KMS-11 (cell line): ENCODE results near the gene RPL7L1.
"Not testable (repeated sequence)": the region's sequence is repeated elsewhere in the genome, so short reads cannot be mapped to it uniquely, and the experiment has no call there.

Experiments
- H2AFZ ChIP-seq: fragments of 200-600 bp; sonication (generic); 2 replicates; pipeline ENCODE4 v1.6.1; 2016; ENCODE audit warnings: antibody characterized with exemption, mixed run types, low read depth
- H3K27ac ChIP-seq: fragments of 200-600 bp; sonication (generic); 2 replicates; pipeline ENCODE4 v1.6.1; 2016; ENCODE audit warnings: mild to moderate bottlenecking, mixed run types
- H3K27me3 ChIP-seq: fragments of 200-600 bp; sonication (generic); 2 replicates; pipeline ENCODE4 v1.6.1; 2017; ENCODE audit warnings: mild to moderate bottlenecking, low read depth, mixed run types, moderate library complexity; ENCODE audit not compliant: insufficient read depth
- H3K36me3 ChIP-seq: fragments of 200-600 bp; sonication (generic); 2 replicates; pipeline ENCODE4 v1.6.1; 2017; ENCODE audit warnings: mild to moderate bottlenecking, mixed run types; ENCODE audit not compliant: insufficient read depth
- H3K4me1 ChIP-seq: fragments of 200-600 bp; sonication (generic); 2 replicates; pipeline ENCODE4 v1.6.1; 2016; ENCODE audit warnings: mild to moderate bottlenecking, low read depth, mixed run types; ENCODE audit not compliant: poor library complexity, severe bottlenecking
- H3K4me2 ChIP-seq: fragments of 200-600 bp; sonication (generic); 2 replicates; pipeline ENCODE4 v1.7.0; 2016; ENCODE audit warnings: mild to moderate bottlenecking, mixed run types
- H3K4me3 ChIP-seq: fragments of 200-600 bp; sonication (generic); IDR thresholded peaks from 2 replicates; pipeline ENCODE4 v1.6.1; 2017; ENCODE audit warnings: low read depth, low read length, mixed read lengths; ENCODE audit not compliant: insufficient read depth
- H3K79me2 ChIP-seq: fragments of 200-600 bp; sonication (generic); 2 replicates; pipeline ENCODE4 v1.6.1; 2016; ENCODE audit warnings: low read depth, mixed run types; ENCODE audit not compliant: insufficient read depth
- H3K9ac ChIP-seq: fragments of 200-600 bp; sonication (generic); 2 replicates; pipeline ENCODE4 v1.6.1; 2016; ENCODE audit warnings: mild to moderate bottlenecking, mixed run types
- H4K20me1 ChIP-seq: fragments of 200-600 bp; sonication (generic); 2 replicates; pipeline ENCODE4 v1.6.1; 2016; ENCODE audit warnings: mild to moderate bottlenecking, mixed run types; ENCODE audit not compliant: insufficient read depth
- TF ChIP-seq, protein P1 (sequence below): fragments of 200-600 bp; sonication (generic); conservative IDR thresholded peaks from 2 replicates; pipeline ENCODE4 v1.6.1; 2017; ENCODE audit warnings: low read depth, mild to moderate bottlenecking, antibody characterized with exemption, low read length, moderate library complexity, mixed read lengths

RPL7L1 gene

DNA sequence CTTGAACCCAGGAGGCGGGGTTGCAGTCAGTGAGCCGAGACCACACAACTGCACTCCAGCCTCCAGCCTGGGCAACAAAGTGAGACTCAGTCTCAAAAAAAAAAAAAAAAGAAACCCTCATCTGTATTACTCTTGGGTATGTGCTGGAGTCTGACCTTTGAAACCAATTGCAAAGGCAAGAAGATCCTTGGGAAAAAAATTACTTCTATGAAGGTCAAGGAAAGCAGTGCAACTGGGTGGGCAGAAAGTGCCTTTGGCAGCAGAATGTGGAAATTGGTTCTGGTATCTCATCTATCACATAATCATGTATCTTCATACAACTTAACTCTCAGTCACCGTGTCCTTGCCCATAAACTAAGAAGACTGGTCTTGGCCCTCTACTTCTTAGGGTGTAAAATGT, 7.7 kb upstream of the RPL7L1 start:
- Histone ChIP-seq H4K20me1 (no peaks in the 10 kb centered on the region), H2AFZ (no peak overlapping the region), H3K4me2 (no peak overlapping the region)

DNA sequence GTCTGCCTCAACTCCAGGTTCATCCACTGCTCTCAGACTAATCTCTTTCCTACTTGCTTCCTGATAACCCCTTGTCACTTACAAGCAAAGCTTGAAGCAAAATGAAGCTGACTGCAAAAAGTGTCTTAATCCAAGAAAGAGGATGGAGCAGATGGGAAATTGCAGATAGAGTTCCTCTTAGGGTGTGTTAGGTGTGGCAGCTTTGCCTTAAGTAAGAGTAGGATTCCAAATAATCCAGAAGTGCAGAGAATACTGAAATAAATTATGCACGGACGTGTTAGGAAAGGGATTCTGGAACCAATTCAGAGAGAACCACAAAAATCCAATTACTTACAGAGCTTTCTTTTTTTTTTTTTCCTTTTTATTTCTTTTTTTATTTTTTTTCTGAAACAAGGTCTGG, 6.1 kb upstream of the RPL7L1 start:
- H3K27ac ChIP-seq, result no peak overlapping the region
- H3K4me1 ChIP-seq, result peaks cover 8% of the 10 kb centered on the region
- H3K27me3 ChIP-seq, result no peaks in the 10 kb centered on the region
- no peaks in the 10 kb centered on the region for H4K20me1 ChIP-seq
- H3K9ac ChIP-seq, result no peak overlapping the region
- H2AFZ ChIP-seq, result no peak overlapping the region
- no peak overlapping the region for H3K4me2 ChIP-seq
- H3K79me2 ChIP-seq, result no peaks in the 10 kb centered on the region
- TF ChIP-seq, protein P1, sequence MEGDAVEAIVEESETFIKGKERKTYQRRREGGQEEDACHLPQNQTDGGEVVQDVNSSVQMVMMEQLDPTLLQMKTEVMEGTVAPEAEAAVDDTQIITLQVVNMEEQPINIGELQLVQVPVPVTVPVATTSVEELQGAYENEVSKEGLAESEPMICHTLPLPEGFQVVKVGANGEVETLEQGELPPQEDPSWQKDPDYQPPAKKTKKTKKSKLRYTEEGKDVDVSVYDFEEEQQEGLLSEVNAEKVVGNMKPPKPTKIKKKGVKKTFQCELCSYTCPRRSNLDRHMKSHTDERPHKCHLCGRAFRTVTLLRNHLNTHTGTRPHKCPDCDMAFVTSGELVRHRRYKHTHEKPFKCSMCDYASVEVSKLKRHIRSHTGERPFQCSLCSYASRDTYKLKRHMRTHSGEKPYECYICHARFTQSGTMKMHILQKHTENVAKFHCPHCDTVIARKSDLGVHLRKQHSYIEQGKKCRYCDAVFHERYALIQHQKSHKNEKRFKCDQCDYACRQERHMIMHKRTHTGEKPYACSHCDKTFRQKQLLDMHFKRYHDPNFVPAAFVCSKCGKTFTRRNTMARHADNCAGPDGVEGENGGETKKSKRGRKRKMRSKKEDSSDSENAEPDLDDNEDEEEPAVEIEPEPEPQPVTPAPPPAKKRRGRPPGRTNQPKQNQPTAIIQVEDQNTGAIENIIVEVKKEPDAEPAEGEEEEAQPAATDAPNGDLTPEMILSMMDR, result no peak
- H3K4me3 ChIP-seq, result no peak overlapping the region
- no peaks in the 10 kb centered on the region for H3K36me3 ChIP-seq

More for the DNA sequence above, 7.7 kb upstream of the RPL7L1 start:
- TF ChIP-seq, protein P1, result no peak
- no peak overlapping the region for H3K27ac ChIP-seq
- H3K27me3 ChIP-seq, result no peaks in the 10 kb centered on the region
- no peak overlapping the region for H3K4me3 ChIP-seq
- H3K9ac ChIP-seq, result no peak overlapping the region
- H3K4me1 ChIP-seq, result no peaks in the 10 kb centered on the region
- no peaks in the 10 kb centered on the region for H3K36me3 ChIP-seq
- no peaks in the 10 kb centered on the region for H3K79me2 ChIP-seq

DNA sequence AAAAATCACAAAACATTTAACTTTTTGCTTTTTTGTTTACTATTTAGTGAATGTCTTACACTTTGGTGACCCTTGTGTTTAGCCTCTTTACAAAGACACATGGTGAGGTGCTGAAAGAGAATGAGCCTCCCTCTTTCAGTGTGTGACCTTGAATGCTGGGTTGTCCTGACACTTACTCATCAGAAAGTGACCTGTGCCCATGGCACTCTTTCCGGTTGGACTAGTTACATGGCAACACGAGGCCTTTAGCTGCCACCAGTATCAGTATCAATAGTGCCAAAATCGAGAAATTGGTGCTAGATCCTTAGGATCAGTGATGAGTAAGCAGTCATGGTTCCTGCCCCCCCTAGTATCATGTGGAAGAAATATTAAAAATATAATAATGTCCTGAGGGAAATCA, 1.7 kb upstream of the RPL7L1 start:
- no peak overlapping the region for H3K4me3 ChIP-seq
- no peak overlapping the region for H3K4me2 ChIP-seq
- peak overlapping the region; percentile 70 for H2AFZ ChIP-seq
- peaks cover 2% of the 10 kb centered on the region; the same call in 1 of the 2 replicates for H3K36me3 ChIP-seq
- H3K4me1 ChIP-seq, result peaks cover 15% of the 10 kb centered on the region
- no peak overlapping the region for H3K9ac ChIP-seq
- TF ChIP-seq, protein P1, result no peak
- no peaks in the 10 kb centered on the region for H4K20me1 ChIP-seq
- no peaks in the 10 kb centered on the region for H3K27me3 ChIP-seq
- peak overlapping the region; percentile 27; the same call in 1 of the 2 replicates for H3K27ac ChIP-seq
- peaks cover 28% of the 10 kb centered on the region for H3K79me2 ChIP-seq

DNA sequence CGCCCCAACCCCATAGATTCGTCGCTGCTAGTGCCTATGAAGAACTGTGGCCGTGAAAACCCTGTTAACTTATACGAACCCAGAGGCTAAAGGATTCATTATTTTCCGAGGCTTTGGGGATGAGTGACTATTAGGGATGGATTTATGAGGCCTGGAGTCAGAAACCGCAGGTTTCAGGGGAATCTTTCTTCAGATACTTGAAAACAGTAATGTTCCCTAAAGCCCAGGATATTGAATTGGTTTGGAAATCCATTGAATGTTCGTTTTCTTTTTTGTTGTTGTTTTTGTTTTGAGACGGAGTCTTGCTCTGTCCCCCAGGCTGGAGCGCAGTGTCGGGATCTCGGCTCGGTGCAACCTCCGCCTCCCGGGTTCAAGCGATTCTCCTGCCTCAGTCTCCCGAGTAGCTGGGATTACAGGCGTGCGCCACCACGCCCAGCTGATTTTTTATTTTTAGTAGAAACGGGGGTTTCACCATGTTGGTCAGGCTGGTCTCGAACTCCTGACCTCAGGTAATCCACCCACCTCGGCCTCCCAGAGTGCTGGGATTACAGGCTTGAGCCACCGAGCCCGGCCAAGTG, 913 bp downstream of the RPL7L1 start:
- Histone ChIP-seq H3K36me3 (peaks cover 26% of the 10 kb centered on the region; the same call in 1 of the 2 replicates), H3K4me1 (peaks cover 15% of the 10 kb centered on the region), H2AFZ (peak overlapping the region; percentile 75), H3K79me2 (peaks cover 38% of the 10 kb centered on the region), H3K4me2 (peak overlapping the region; percentile 65), H3K9ac (peak overlapping the region; percentile 91), H3K27ac (peak overlapping the region; percentile 94)
- H3K27me3 ChIP-seq, H4K20me1 ChIP-seq, H3K4me3 ChIP-seq: not testable (repeated sequence)

DNA sequence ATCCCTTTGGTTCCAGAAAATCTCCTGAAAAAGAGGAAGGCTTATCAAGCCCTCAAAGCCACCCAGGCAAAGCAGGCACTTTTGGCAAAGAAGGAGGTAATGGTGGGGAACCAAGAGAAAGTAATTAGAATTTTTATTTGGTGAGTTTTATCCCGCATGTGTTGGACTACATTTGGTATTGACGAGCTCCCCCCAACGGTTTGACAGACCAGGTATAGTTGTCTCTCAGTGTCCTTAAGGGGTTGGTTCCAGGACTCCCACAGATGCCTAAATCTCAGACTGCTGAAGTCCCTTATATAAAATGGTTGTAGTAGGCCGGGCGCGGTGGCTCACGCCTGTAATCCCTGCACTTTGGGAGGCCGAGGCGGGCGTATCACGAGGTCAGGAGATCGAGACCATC, 1.5 kb downstream of the RPL7L1 start:
- H4K20me1 ChIP-seq, H3K27me3 ChIP-seq, H3K4me3 ChIP-seq, H2AFZ ChIP-seq: not testable (repeated sequence)
- peaks cover 15% of the 10 kb centered on the region for H3K4me1 ChIP-seq
- H3K27ac ChIP-seq, result peak overlapping the region; percentile 94; the same call in 1 of the 2 replicates
- H3K4me2 ChIP-seq, result peak overlapping the region; percentile 65
- peaks cover 38% of the 10 kb centered on the region for H3K79me2 ChIP-seq
- H3K36me3 ChIP-seq, result peaks cover 31% of the 10 kb centered on the region; the same call in 1 of the 2 replicates
- peak overlapping the region; percentile 91; the same call in 1 of the 2 replicates for H3K9ac ChIP-seq
